ENCODE results near the gene CYSRT1.

Gene CYSRT1

GRCh38 chr9:137227054-137227852 lies 2.3 kb downstream of the CYSRT1 start, which contains the start of gene RNF224:
Gene RNF224 (plus strand): TSS chr9:137227502. CDS start chr9:137228336, 834 bp downstream.
- peak; percentile 73 for DNase-seq (ENCODE audit: low spot score)

GRCh38 chr9:137227853-137228505 lies 3.0 kb downstream of the CYSRT1 start:
- DNase-seq (ENCODE audit: low spot score) = no peak

- no peak for DNase-seq (ENCODE audit: low spot score)
Measured at GRCh38 chr9:137228506-137228967, 3.6 kb downstream of the CYSRT1 start.

- no peak for DNase-seq (ENCODE audit: low spot score)
Measured at GRCh38 chr9:137228968-137229896, 4.3 kb downstream of the CYSRT1 start.

- DNase-seq (ENCODE audit: low spot score) = no peak
Measured at GRCh38 chr9:137229903-137230704, 5.1 kb downstream of the CYSRT1 start.

- no peak for DNase-seq (ENCODE audit: low spot score)
Measured at GRCh38 chr9:137230705-137231371, 5.9 kb downstream of the CYSRT1 start, which contains the start of gene SLC34A3. Gene SLC34A3 (plus strand): TSS chr9:137230901. CDS start chr9:137231703, 802 bp downstream.

GRCh38 chr9:137231372-137232039 lies 6.5 kb downstream of the CYSRT1 start:
- DNase-seq (ENCODE audit: low spot score) = no peak

GRCh38 chr9:137232101-137232500 lies 7.1 kb downstream of the CYSRT1 start:
- no peak for DNase-seq (ENCODE audit: low spot score)

GRCh38 chr9:137232510-137232909 lies 7.5 kb downstream of the CYSRT1 start:
- no peak for DNase-seq (ENCODE audit: low spot score)

GRCh38 chr9:137233143-137233980 lies 8.4 kb downstream of the CYSRT1 start:
- DNase-seq (ENCODE audit: low spot score) = no peak

- no peak for DNase-seq (ENCODE audit: low spot score)
Measured at GRCh38 chr9:137234055-137234697, 9.2 kb downstream of the CYSRT1 start.

GRCh38 chr9:137234758-137235423 lies 9.9 kb downstream of the CYSRT1 start:
- DNase-seq (ENCODE audit: low spot score) = no peak

GRCh38 chr9:137235424-137236237 lies 10.7 kb downstream of the CYSRT1 start:
- DNase-seq (ENCODE audit: low spot score) = no peak

- DNase-seq (ENCODE audit: low spot score) = peak; percentile 83
Measured at GRCh38 chr9:137236238-137236935, 11.4 kb downstream of the CYSRT1 start.

- DNase-seq (ENCODE audit: low spot score) = no peak
Measured at GRCh38 chr9:137236936-137237421, 12.0 kb downstream of the CYSRT1 start.

All from Ammon's horn (tissue), 1 donor.